PC-3 (cell line): Measurements from ENCODE around the gene EVC. TPM values are rescaled to one million over a fixed set of nuclear protein-coding genes. Genes with fewer than 3 reads are reported as not detected.

ENCODE experiments used
- ATAC-seq: fragments of 200-7000 bp; cut with Tn5 transposase; 2 replicates; pipeline ENCODE4 v1.9.1; 2020; ENCODE audit warnings: mild to moderate bottlenecking, moderate library complexity
- BruUV-seq: library from RNA; stranded (reverse); fragments of 400-500 nt; replicated peaks from 2 replicates; lab custom pipeline; 2021; lab: Mats Ljungman, UMichigan
- CTCF ChIA-PET: fragments of 300-600 bp; sonication (Branson Sonifier 250); formaldehyde crosslinking; loops from one replicate; lab custom pipeline; 2022; ENCODE audit warnings: antibody characterized with exemption; lab: Charles Lee
- POLR2A ChIA-PET: fragments of 300-600 bp; sonication (Branson Sonifier 250); formaldehyde crosslinking; loops from one replicate; lab custom pipeline; 2022; ENCODE audit warnings: antibody characterized with exemption; ENCODE audit not compliant: unreplicated experiment; lab: Charles Lee
- DNase-seq: peaks from one replicate; pipeline ENCODE4 v3.0.0-alpha.2; 2015
- H2AFZ ChIP-seq: fragments of 300-600 bp; sonication (generic); 2 replicates; pipeline ENCODE4 v1.6.0; 2016; ENCODE audit warnings: antibody characterized with exemption, low read length
- H3F3A ChIP-seq: fragments of 300-600 bp; sonication (generic); one replicate; pipeline ENCODE4 v1.6.0; 2017; ENCODE audit warnings: antibody characterized with exemption, low read length, control low read depth, mild to moderate bottlenecking; ENCODE audit not compliant: unreplicated experiment
- H3K27ac ChIP-seq: fragments of 300-600 bp; sonication (generic); 2 replicates; pipeline ENCODE4 v1.5.1; 2016; ENCODE audit warnings: mild to moderate bottlenecking, low read length
- H3K27me3 ChIP-seq: fragments of 300-600 bp; sonication (generic); 2 replicates; pipeline ENCODE4 v1.6.1; 2016; ENCODE audit warnings: low read length, mixed read lengths
- H3K36me3 ChIP-seq: fragments of 300-600 bp; sonication (generic); 2 replicates; pipeline ENCODE4 v1.6.1; 2016; ENCODE audit warnings: low read depth, mixed run types, low read length, mixed read lengths
- H3K4me1 ChIP-seq: fragments of 300-600 bp; sonication (generic); 2 replicates; pipeline ENCODE4 v1.5.1; 2016; ENCODE audit warnings: low read length; ENCODE audit not compliant: insufficient read depth
- H3K4me2 ChIP-seq: fragments of 300-600 bp; sonication (generic); 2 replicates; pipeline ENCODE4 v1.6.0; 2016; ENCODE audit warnings: low read length
- H3K4me3 ChIP-seq: fragments of 300-600 bp; sonication (generic); 2 replicates; pipeline ENCODE4 v1.5.1; 2016; ENCODE audit warnings: mild to moderate bottlenecking, low read length, mixed read lengths
- H3K79me2 ChIP-seq: fragments of 300-600 bp; sonication (generic); 2 replicates; pipeline ENCODE4 v1.6.1; 2017; ENCODE audit warnings: low read length, mixed read lengths
- H3K9ac ChIP-seq: fragments of 300-600 bp; sonication (generic); 2 replicates; pipeline ENCODE4 v1.6.0; 2016; ENCODE audit warnings: mild to moderate bottlenecking, low read length
- H3K9me2 ChIP-seq: fragments of 300-600 bp; sonication (generic); replicated peaks from 2 replicates; pipeline ENCODE4 v1.6.1; 2016; ENCODE audit warnings: mixed run types, low read length, mixed read lengths
- H3K9me3 ChIP-seq: fragments of 300-600 bp; sonication (generic); 2 replicates; pipeline ENCODE4 v1.6.1; 2016; ENCODE audit warnings: low read length, mixed read lengths
- H4K20me1 ChIP-seq: fragments of 300-600 bp; sonication (generic); 2 replicates; pipeline ENCODE4 v1.6.1; 2016; ENCODE audit warnings: low read length, mixed read lengths
- EZH2 ChIP-seq: fragments of 300-600 bp; sonication (generic); IDR thresholded peaks from one replicate; pipeline ENCODE4 v1.6.1; 2017; ENCODE audit warnings: antibody characterized with exemption, mild to moderate bottlenecking, low read length; ENCODE audit not compliant: unreplicated experiment
- EZH2phosphoT487 ChIP-seq: fragments of 300-600 bp; sonication (generic); IDR thresholded peaks from 2 replicates; pipeline ENCODE4 v1.6.1; 2018; ENCODE audit warnings: mild to moderate bottlenecking, antibody characterized with exemption, low read length, borderline replicate concordance
- intact Hi-C: fragments of 100-400 bp; cut with micrococcal nuclease; formaldehyde crosslinking; loops from 2 replicates; pipeline ENCODE4 v1.9.0; 2023
- total RNA-seq: library from RNA; depleted of rRNA; stranded (reverse); fragments of >200 nt; gene quantifications from 2 replicates; pipeline ENCODE4 v1.2.3, GENCODE V29; 2014
- TF ChIP-seq, protein P1 (sequence below): fragments of 300-600 bp; sonication (generic); conservative IDR thresholded peaks from 2 replicates; pipeline ENCODE4 v1.5.1; 2017; ENCODE audit warnings: antibody characterized with exemption, low read depth, mild to moderate bottlenecking, low read length

Gene EVC
- total RNA-seq, 1 experiment from 2014 or later: 22.7 TPM

DNA sequence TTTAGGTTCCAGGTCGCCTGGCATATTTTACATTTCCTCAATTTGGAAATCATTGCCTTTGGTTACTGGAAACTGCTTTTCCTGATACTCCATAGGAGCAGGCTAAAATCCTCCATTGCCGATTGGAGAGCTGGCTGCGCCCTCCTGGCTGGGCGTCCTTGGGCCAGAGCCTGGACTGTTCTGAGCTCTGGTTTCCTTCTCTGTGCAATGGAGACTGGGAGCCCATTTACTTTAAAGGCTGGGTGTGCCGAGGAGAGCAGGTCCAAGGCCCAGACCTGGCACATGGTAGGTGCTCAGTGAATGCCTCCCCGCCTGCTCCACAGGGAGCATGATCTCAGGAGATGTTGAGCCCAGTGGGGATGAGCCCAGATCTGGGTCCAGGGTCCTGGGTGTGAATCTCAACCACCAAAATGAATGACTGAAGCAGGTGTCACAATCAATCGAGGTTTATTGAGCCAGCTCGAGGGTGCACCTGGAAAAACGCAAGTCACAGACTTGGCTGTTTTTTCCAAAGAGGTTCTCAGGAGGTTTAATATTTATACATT is 50.0 kb downstream of the EVC start:
- BruUV-seq: no TSS peak
- TF ChIP-seq EZH2 (no peak), EZH2phosphoT487 (no peak)
- TF ChIP-seq, protein P1, sequence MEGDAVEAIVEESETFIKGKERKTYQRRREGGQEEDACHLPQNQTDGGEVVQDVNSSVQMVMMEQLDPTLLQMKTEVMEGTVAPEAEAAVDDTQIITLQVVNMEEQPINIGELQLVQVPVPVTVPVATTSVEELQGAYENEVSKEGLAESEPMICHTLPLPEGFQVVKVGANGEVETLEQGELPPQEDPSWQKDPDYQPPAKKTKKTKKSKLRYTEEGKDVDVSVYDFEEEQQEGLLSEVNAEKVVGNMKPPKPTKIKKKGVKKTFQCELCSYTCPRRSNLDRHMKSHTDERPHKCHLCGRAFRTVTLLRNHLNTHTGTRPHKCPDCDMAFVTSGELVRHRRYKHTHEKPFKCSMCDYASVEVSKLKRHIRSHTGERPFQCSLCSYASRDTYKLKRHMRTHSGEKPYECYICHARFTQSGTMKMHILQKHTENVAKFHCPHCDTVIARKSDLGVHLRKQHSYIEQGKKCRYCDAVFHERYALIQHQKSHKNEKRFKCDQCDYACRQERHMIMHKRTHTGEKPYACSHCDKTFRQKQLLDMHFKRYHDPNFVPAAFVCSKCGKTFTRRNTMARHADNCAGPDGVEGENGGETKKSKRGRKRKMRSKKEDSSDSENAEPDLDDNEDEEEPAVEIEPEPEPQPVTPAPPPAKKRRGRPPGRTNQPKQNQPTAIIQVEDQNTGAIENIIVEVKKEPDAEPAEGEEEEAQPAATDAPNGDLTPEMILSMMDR: no peak
- H3K27ac ChIP-seq: no peak overlapping the region
- ChIA-PET CTCF (no interaction called here), POLR2A (no interaction called here)
- no peak overlapping the region for H3K4me3 ChIP-seq
- H3K36me3 ChIP-seq: peaks cover 18% of the 10 kb centered on the region
- no peak for ATAC-seq
- no peak overlapping the region for H3K9ac ChIP-seq
- no peaks in the 10 kb centered on the region for H3F3A ChIP-seq
- H3K79me2 ChIP-seq: peaks cover 7% of the 10 kb centered on the region; the same call in 1 of the 2 replicates
- intact Hi-C loops: no loop called here
- peaks cover 27% of the 10 kb centered on the region for H3K4me1 ChIP-seq
- no peaks in the 10 kb centered on the region for H4K20me1 ChIP-seq
- DNase-seq: no peak
- H3K4me2 ChIP-seq: no peak overlapping the region
- no peak overlapping the region for H2AFZ ChIP-seq
- H3K9me3 ChIP-seq: no peaks in the 10 kb centered on the region
- no peaks in the 10 kb centered on the region for H3K27me3 ChIP-seq
- H3K9me2 ChIP-seq: no peaks in the 10 kb centered on the region

GRCh38 chr4:5770051-5770450 is 59.0 kb downstream of the EVC start:
- BruUV-seq: no TSS peak
- ChIA-PET CTCF (no interaction called here), POLR2A (no interaction called here)
- Histone ChIP-seq H3K9me3 (no peaks in the 10 kb centered on the region), H3K4me1 (no peaks in the 10 kb centered on the region), H3K79me2 (no peaks in the 10 kb centered on the region), H3K9ac (no peak overlapping the region), H3F3A (no peaks in the 10 kb centered on the region), H3K27me3 (no peaks in the 10 kb centered on the region), H3K4me2 (no peak overlapping the region), H3K27ac (no peak overlapping the region), H2AFZ (no peak overlapping the region), H3K4me3 (no peak overlapping the region), H4K20me1 (no peaks in the 10 kb centered on the region), H3K36me3 (peaks cover 6% of the 10 kb centered on the region; the same call in 1 of the 2 replicates), H3K9me2 (no peaks in the 10 kb centered on the region)
- DNase-seq (no peak), ATAC-seq (no peak)
- TF ChIP-seq EZH2phosphoT487 (no peak), EZH2 (no peak)
- TF ChIP-seq, protein P1: no peak
- intact Hi-C loops: no loop called here

DNA sequence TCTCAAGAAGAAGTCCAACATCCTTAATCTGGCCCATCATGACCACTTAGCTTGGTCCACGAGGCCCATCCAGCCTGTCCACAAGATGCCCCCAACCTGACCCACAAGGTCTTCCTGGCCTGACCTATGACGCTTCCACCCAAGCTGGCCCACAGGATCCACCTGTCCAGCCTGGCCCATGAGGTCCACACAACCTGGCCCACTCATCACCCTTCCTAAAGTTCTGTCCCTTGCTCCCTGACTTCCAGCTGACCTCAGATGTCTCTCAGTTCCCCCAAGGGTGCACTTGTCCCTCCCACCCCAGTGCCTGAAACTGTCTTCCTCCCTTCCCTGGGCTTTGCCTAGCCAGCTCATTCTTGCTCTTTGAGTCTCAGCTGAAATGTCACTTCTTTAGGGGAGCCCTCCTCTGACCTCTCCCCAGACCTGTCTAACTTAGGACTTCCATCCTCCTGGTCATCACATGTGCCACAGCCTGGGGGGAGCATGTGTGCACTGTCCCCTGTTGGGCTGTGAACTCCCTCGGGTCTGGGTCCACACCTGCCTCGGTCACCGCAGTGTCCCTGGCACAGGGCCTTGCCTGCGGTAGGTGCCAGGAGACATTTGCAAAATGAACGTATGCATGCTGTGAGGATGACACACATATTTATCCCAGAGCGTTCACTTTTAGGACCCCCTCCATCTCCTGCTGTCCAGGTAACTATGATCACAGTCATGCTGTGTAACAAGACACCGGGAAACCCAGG is 61.7 kb downstream of the EVC start:
- Histone ChIP-seq H4K20me1 (no peaks in the 10 kb centered on the region), H3K4me1 (no peaks in the 10 kb centered on the region), H3K4me2 (no peak overlapping the region), H3F3A (no peaks in the 10 kb centered on the region), H3K9me3 (no peaks in the 10 kb centered on the region), H3K27me3 (no peaks in the 10 kb centered on the region), H3K9ac (no peak overlapping the region), H3K79me2 (no peaks in the 10 kb centered on the region), H3K9me2 (no peaks in the 10 kb centered on the region), H3K4me3 (no peak overlapping the region), H2AFZ (no peak overlapping the region), H3K27ac (no peak overlapping the region), H3K36me3 (peaks cover 21% of the 10 kb centered on the region)
- POLR2A ChIA-PET: no interaction called here
- no peak for TF ChIP-seq EZH2phosphoT487
- no peak for TF ChIP-seq EZH2
- TF ChIP-seq, protein P1: no peak
- DNase-seq (no peak), ATAC-seq (no peak)
- intact Hi-C loops: no loop called here
- CTCF ChIA-PET: no interaction called here
- BruUV-seq: no TSS peak
